ENCODE results near the gene PLCB4.

DNA sequence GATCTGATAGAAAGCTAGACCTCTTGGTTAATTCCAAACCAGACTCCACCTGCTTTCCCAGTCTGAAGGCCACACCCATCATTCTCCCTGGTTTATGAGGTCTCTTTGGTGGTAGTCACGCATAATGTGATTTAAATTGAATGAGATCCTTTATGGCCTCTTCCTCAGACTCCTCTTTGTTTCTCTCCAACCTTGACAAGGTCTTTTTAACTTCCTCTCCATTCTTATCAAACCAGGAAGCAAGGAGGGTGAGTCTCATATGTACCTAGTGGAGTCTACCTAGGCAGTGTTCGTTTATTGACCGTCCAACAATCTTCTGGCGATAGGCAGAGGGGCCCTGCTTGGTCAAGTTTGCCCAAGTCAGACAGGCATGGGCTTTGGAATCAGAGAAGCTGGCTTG is 261.3 kb downstream of the PLCB4 start:
- TF ChIP-seq, protein P1, sequence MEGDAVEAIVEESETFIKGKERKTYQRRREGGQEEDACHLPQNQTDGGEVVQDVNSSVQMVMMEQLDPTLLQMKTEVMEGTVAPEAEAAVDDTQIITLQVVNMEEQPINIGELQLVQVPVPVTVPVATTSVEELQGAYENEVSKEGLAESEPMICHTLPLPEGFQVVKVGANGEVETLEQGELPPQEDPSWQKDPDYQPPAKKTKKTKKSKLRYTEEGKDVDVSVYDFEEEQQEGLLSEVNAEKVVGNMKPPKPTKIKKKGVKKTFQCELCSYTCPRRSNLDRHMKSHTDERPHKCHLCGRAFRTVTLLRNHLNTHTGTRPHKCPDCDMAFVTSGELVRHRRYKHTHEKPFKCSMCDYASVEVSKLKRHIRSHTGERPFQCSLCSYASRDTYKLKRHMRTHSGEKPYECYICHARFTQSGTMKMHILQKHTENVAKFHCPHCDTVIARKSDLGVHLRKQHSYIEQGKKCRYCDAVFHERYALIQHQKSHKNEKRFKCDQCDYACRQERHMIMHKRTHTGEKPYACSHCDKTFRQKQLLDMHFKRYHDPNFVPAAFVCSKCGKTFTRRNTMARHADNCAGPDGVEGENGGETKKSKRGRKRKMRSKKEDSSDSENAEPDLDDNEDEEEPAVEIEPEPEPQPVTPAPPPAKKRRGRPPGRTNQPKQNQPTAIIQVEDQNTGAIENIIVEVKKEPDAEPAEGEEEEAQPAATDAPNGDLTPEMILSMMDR (IDR thresholded peaks at IDR 0.05), result no peak
- TF ChIP-seq POLR2A (IDR thresholded peaks at IDR 0.05), result no peak

All from lower leg skin (tissue), 3 donors.